ENCODE measurements around the gene IGF2. TPM values are rescaled to one million over a fixed set of nuclear protein-coding genes. Genes with fewer than 3 reads are reported as not detected.

The IGF2 gene
- total and polyA plus RNA-seq, 10 of the 15 experiments (the other 5 are each of a cell fraction or from before 2014, with no cell fraction given): 0.41 TPM; not detected in 9

GRCh38 chr11:2136952-2137201 lies 2.3 kb downstream of the IGF2 start (continued):
- TF ChIP-seq CBX3 (IDR thresholded peaks at IDR 0.05; ENCODE audit: borderline replicate concordance, low read depth) (no peak), ZNF687 (IDR thresholded peaks at IDR 0.05) (no peak), TCF3 (IDR thresholded peaks at IDR 0.05; ENCODE audit: borderline replicate concordance, insufficient read depth, low read depth, low read length) (no peak), SMAD1 (IDR thresholded peaks at IDR 0.05; ENCODE audit: low read depth, partially characterized antibody) (no peak), STAT1 (conservative IDR thresholded peaks at IDR 0.05) (no peak), NFYB (IDR thresholded peaks at IDR 0.05; ENCODE audit: insufficient read depth, low read depth, low read length) (no peak)
- TF ChIP-seq, protein P1, sequence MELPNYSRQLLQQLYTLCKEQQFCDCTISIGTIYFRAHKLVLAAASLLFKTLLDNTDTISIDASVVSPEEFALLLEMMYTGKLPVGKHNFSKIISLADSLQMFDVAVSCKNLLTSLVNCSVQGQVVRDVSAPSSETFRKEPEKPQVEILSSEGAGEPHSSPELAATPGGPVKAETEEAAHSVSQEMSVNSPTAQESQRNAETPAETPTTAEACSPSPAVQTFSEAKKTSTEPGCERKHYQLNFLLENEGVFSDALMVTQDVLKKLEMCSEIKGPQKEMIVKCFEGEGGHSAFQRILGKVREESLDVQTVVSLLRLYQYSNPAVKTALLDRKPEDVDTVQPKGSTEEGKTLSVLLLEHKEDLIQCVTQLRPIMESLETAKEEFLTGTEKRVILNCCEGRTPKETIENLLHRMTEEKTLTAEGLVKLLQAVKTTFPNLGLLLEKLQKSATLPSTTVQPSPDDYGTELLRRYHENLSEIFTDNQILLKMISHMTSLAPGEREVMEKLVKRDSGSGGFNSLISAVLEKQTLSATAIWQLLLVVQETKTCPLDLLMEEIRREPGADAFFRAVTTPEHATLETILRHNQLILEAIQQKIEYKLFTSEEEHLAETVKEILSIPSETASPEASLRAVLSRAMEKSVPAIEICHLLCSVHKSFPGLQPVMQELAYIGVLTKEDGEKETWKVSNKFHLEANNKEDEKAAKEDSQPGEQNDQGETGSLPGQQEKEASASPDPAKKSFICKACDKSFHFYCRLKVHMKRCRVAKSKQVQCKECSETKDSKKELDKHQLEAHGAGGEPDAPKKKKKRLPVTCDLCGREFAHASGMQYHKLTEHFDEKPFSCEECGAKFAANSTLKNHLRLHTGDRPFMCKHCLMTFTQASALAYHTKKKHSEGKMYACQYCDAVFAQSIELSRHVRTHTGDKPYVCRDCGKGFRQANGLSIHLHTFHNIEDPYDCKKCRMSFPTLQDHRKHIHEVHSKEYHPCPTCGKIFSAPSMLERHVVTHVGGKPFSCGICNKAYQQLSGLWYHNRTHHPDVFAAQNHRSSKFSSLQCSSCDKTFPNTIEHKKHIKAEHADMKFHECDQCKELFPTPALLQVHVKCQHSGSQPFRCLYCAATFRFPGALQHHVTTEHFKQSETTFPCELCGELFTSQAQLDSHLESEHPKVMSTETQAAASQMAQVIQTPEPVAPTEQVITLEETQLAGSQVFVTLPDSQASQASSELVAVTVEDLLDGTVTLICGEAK (IDR thresholded peaks at IDR 0.05; ENCODE audit: borderline replicate concordance): no peak

Measured in GM12878 (cell line).